Measurements from ENCODE around the gene CRYAA.
"Not testable (repeated sequence)": the region's sequence is repeated elsewhere in the genome, so short reads cannot be mapped to it uniquely, and the experiment has no call there.

- TF ChIP-seq GATA2 (IDR thresholded peaks at IDR 0.05; ENCODE audit: insufficient read depth, insufficient read length, low read depth, low read length); EZH2 (IDR thresholded peaks at IDR 0.05; ENCODE audit: borderline replicate concordance, low read depth, low read length, severe bottlenecking); POLR2A (IDR thresholded peaks at IDR 0.05; ENCODE audit: low read depth, low read length); CTCF (IDR thresholded peaks at IDR 0.05; ENCODE audit: extremely low read depth in 1 of 2, insufficient read depth in 1 of 2, low read depth in 1 of 2, low read length in 2 of 2); JUN (IDR thresholded peaks at IDR 0.05; ENCODE audit: borderline replicate concordance, insufficient read depth, insufficient read length, low read depth); MAX (IDR thresholded peaks at IDR 0.05; ENCODE audit: insufficient read depth, insufficient read length): not testable (repeated sequence)
These were observed 22.2 kb upstream of the CRYAA start for GRCh38 chr21:43146637-43147036.

Data from endothelial cell of umbilical vein (primary cell).